SH-SY5Y (cell line): Measurements from ENCODE around the gene AKAP6.

Experiments used
- GATA2 ChIP-seq: IDR thresholded peaks from 2 replicates; pipeline ENCODE4 v1.6.1; 2011; ENCODE audit warnings: mild to moderate bottlenecking, low read depth, low read length
- GATA3 ChIP-seq: IDR thresholded peaks from 2 replicates; pipeline ENCODE4 v1.6.1; 2011; ENCODE audit warnings: low read depth, mild to moderate bottlenecking, low read length, moderate library complexity

DNA sequence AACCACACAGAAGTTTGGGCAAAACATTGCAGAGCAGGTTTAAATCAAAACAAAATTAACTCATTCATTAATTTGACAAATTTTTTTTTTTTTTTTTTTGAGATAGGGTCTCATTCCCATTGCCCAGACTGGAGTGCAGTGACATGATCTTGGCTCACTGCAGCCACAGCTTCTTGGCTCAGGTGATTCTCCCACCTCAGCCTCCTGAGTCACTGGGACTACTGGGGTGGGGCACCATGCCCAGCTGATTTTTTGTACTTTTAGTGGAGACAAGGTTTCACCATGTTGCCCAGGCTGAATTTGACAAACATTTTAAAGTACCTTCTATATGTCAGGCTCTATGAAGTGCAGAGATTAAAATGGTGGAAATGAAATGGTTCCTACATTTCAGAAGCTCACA, 352.5 kb downstream of the AKAP6 start:
- TF ChIP-seq GATA3 = no peak
- no peak for TF ChIP-seq GATA2
